ENCODE results near the gene CEL.

DNA sequence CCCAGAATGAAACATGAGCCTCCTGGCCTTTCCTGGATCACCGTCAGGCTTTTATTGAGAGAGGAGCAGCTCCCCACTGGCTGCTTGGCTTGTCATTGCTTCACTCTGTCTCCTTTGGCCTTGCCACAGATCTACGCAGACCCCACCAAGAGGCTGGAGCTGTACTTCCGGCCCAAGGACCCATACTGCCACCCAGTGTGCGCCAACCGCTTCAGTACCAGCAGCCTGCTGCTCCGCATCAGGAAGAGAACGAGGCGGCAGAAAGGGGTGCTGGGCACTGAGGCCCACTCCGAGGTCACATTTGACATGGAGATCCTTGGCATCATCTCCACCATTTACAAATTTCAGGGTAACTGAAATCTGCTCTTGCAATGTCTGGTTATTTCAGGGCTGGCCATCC is 19.8 kb upstream of the CEL start:
- TF ChIP-seq POLR2A (IDR thresholded peaks at IDR 0.05), result no peak
- TF ChIP-seq, protein P1, sequence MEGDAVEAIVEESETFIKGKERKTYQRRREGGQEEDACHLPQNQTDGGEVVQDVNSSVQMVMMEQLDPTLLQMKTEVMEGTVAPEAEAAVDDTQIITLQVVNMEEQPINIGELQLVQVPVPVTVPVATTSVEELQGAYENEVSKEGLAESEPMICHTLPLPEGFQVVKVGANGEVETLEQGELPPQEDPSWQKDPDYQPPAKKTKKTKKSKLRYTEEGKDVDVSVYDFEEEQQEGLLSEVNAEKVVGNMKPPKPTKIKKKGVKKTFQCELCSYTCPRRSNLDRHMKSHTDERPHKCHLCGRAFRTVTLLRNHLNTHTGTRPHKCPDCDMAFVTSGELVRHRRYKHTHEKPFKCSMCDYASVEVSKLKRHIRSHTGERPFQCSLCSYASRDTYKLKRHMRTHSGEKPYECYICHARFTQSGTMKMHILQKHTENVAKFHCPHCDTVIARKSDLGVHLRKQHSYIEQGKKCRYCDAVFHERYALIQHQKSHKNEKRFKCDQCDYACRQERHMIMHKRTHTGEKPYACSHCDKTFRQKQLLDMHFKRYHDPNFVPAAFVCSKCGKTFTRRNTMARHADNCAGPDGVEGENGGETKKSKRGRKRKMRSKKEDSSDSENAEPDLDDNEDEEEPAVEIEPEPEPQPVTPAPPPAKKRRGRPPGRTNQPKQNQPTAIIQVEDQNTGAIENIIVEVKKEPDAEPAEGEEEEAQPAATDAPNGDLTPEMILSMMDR (IDR thresholded peaks at IDR 0.05), result no peak
